Esophagus squamous epithelium (tissue), 5 donors: ENCODE results near the gene PDE6B. TPM values are rescaled to one million over a fixed set of nuclear protein-coding genes. Genes with fewer than 3 reads are reported as not detected.

ENCODE experiments used
- DNase-seq: peaks from one replicate; lab custom pipeline; 2025; lab: John Stamatoyannopoulos, UW
- H3K27ac ChIP-seq, 4 donors: fragments of 200-600 bp; sonication (generic); one replicate each; pipeline ENCODE4 v1.5.1; 2016 to 2019; ENCODE audit warnings: mild to moderate bottlenecking in 1 of 4
- H3K27me3 ChIP-seq, 4 donors: fragments of 200-600 bp; sonication (generic); 1 replicate in 3 of 4; 2 replicates in 1 of 4; pipeline versions ENCODE4 v1.5.1 to v1.6.0; 2017 to 2021; ENCODE audit warnings: antibody characterized with exemption in 1 of 4
- H3K36me3 ChIP-seq, 3 donors: fragments of 200-600 bp; sonication (generic); one replicate each; pipeline ENCODE4 v1.5.1; 2016 to 2019
- H3K4me1 ChIP-seq, 3 donors: fragments of 200-600 bp; sonication (generic); one replicate each; pipeline ENCODE4 v1.5.1; 2017 to 2019
- H3K4me3 ChIP-seq, 4 donors: fragments of 200-600 bp; sonication (generic); 1 replicate in 3 of 4; 2 replicates in 1 of 4; pipeline ENCODE4 v1.5.1; 2016 to 2019; ENCODE audit warnings: mild to moderate bottlenecking in 2 of 4, moderate library complexity in 1 of 4
- H3K9me3 ChIP-seq, 3 donors: fragments of 200-600 bp; sonication (generic); one replicate each; pipeline ENCODE4 v1.5.1; 2016 to 2019
- POLR2A ChIP-seq, 4 donors: fragments of 450-650 bp; IDR thresholded peaks; one replicate each; pipeline ENCODE4 v1.6.1; 2017; ENCODE audit warnings: antibody characterized with exemption in 4 of 4, mild to moderate bottlenecking in 4 of 4, moderate library complexity in 3 of 4
- WGBS, 2 donors: methylation state at CpG; one replicate each; pipeline ENCODE4 v1.1.5; 2018; 5-methylcytosine and 5-hydroxymethylcytosine counted together
- intact Hi-C: fragments of 100-400 bp; cut with DNase I; formaldehyde crosslinking; loops from one replicate; pipeline ENCODE4 v1.15.0; 2022
- total RNA-seq, 4 donors: library from RNA; depleted of rRNA; stranded (reverse); fragments of >200 nt; gene quantifications; one replicate each; pipeline ENCODE4 v1.1.0, GENCODE V29; 2016
- TF ChIP-seq, protein P1 (sequence below), 6 experiments: fragments of 450-650 bp in 4 of 6; fragments of 200-600 bp in 2 of 6; sonication (generic) in 2 of 6; IDR thresholded peaks; one replicate each; pipeline ENCODE4 v1.5.1; 2016 to 2019; ENCODE audit warnings: antibody characterized with exemption in 6 of 6, mild to moderate bottlenecking in 4 of 6, moderate library complexity in 4 of 6
- donor health status: DM: yes; HTN: yes; CAD: no.

Gene PDE6B
- total RNA-seq, 4 donors from 2014 or later = 0.19 to 4.4 (median 1.7) TPM

DNA sequence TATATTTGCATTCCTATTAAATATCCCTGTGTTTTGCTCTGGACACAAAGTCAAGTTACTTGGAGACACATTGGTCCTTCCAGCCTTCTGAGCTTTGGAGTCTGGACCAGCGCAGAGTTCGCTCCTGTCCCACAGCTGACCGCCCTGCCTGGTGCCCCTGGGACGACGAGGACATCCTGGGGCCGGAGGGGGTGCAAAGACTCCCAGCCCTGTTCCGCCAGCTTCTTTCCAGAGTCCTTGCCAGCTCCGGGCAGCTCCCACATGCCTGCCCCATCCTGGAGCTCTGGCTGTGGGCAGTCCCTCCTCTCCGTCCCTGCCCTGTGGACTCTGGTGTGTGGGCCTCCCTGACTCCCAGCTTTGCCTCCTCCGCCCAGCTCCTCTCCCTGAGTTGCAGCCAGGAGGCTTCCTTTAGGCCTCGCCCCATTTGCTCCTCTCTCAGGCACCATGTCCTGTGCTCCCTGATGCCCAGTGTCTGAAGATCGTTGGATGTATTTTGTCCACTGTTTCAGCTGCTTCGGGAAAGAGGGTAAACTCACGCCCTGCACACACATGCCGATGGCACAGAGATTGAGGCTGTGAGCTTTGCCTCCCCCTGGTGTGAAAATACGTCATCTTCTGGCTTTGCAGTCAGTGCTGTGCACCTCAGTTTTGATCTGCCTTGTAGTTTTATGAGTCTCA is 75.4 kb downstream of the PDE6B start:
- intact Hi-C loops = no loop called here
- Histone ChIP-seq H3K27me3 (no peaks in the 10 kb centered on the region), H3K36me3 (no peaks in the 10 kb centered on the region), H3K27ac (no peak overlapping the region), H3K4me3 (no peak overlapping the region), H3K4me1 (peaks cover 11 to 22% (median 13%) of the 10 kb centered on the region in 3 donors), H3K9me3 (no peaks in the 10 kb centered on the region)
- 61 to 88% methylated on average over 12 to 13 of the region's 16 CpGs for WGBS, 2 donors
- no peak for TF ChIP-seq POLR2A (IDR thresholded peaks at IDR 0.05)
- TF ChIP-seq, protein P1, sequence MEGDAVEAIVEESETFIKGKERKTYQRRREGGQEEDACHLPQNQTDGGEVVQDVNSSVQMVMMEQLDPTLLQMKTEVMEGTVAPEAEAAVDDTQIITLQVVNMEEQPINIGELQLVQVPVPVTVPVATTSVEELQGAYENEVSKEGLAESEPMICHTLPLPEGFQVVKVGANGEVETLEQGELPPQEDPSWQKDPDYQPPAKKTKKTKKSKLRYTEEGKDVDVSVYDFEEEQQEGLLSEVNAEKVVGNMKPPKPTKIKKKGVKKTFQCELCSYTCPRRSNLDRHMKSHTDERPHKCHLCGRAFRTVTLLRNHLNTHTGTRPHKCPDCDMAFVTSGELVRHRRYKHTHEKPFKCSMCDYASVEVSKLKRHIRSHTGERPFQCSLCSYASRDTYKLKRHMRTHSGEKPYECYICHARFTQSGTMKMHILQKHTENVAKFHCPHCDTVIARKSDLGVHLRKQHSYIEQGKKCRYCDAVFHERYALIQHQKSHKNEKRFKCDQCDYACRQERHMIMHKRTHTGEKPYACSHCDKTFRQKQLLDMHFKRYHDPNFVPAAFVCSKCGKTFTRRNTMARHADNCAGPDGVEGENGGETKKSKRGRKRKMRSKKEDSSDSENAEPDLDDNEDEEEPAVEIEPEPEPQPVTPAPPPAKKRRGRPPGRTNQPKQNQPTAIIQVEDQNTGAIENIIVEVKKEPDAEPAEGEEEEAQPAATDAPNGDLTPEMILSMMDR (IDR thresholded peaks at IDR 0.05) = no peak
- DNase-seq = no peak

DNA sequence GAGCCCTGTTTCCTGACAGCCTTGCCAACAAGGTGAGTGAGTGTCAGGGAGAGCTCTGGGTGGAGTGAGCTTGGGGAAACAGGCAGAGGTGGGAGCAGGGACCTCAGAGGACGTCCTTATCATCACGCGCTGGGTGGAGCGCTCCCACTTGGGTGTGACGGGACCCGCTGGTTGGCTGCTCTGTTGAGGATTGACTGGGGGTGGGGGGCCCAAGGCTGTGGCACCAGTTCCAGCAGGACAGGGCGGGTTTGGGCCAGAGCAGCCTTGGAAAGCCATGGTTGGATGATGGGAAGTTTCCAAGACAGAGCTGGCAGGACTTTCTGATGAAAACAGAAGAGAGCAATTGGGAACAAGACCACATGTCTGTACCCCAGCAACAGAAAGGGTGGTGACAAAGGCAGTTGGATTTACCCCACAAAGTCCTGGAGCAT is 77.3 kb downstream of the PDE6B start:
- 60 to 72% methylated on average over 2 to 4 of the region's 7 CpGs for WGBS, 2 donors
- Histone ChIP-seq H3K27ac (no peak overlapping the region), H3K4me1 (peaks cover 18 to 36% (median 24%) of the 10 kb centered on the region in 3 donors), H3K4me3 (no peak overlapping the region), H3K36me3 (no peaks in the 10 kb centered on the region), H3K9me3 (no peaks in the 10 kb centered on the region), H3K27me3 (no peaks in the 10 kb centered on the region)
- intact Hi-C loops = no loop called here
- TF ChIP-seq, protein P1 (IDR thresholded peaks at IDR 0.05) = no peak
- TF ChIP-seq POLR2A (IDR thresholded peaks at IDR 0.05) = no peak
- DNase-seq = no peak

GRCh38 chr4:703336-704197 is 78.2 kb downstream of the PDE6B start:
- intact Hi-C loops = no loop called here
- Histone ChIP-seq H3K36me3 (no peaks in the 10 kb centered on the region), H3K4me3 (no peak overlapping the region), H3K9me3 (no peaks in the 10 kb centered on the region), H3K4me1 (peaks cover 24 to 46% (median 31%) of the 10 kb centered on the region in 3 donors), H3K27me3 (no peaks in the 10 kb centered on the region), H3K27ac (no peak overlapping the region)
- DNase-seq = no peak
- no peak for TF ChIP-seq POLR2A (IDR thresholded peaks at IDR 0.05)
- TF ChIP-seq, protein P1 (IDR thresholded peaks at IDR 0.05) = no peak
- WGBS, 2 donors = 93% methylated on average over 4 of the region's 10 CpGs; no CpG with 5 or more reads in 1 of the 2 donors

DNA sequence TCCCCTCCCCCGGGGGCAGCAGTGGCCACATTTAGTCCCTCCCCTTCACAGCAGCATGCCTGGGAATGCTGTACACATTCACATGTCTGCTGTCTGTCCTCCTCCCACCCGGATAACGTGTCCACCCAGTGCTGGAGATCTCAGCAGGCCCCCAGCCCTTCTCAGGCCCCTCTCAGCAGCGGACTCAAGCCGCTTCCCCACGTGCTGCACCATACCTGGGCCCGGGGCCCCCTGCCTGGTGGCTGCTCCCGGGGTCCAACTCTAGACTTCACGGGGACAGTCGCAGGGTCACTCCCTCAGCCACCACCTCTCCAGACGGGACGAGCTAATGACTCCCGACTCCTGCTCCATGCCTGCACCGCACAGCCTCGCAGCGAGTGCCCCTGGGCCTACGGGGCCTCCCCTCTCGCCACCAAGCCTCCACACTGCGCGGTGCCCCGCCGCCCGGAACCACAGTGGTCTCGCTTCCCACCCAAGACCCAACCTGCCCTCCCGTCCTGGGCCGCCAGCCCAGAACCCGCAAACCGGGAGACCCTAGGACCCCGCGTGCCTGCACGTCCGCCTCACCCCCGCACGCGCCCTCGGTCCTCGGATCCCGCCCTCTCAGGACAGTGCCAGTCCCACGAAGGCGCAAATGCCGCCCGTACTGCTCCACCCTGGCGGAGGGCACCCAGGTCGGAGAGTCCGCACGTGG is 79.0 kb downstream of the PDE6B start:
- WGBS, 2 donors = 92 to 94% methylated on average over 18 to 30 of the region's 46 CpGs
- Histone ChIP-seq H3K27me3 (no peaks in the 10 kb centered on the region), H3K27ac (no peak overlapping the region), H3K9me3 (no peaks in the 10 kb centered on the region), H3K4me1 (peaks cover 27 to 49% (median 34%) of the 10 kb centered on the region in 3 donors), H3K4me3 (no peak overlapping the region), H3K36me3 (no peaks in the 10 kb centered on the region)
- intact Hi-C loops = no loop called here
- no peak for TF ChIP-seq POLR2A (IDR thresholded peaks at IDR 0.05)
- TF ChIP-seq, protein P1 (IDR thresholded peaks at IDR 0.05) = no peak
- DNase-seq = no peak
